ENCODE data around the gene AMPH.

GRCh38 chr7:38655833-38656774 lies 24.9 kb upstream of the AMPH start:
- TF ChIP-seq POLR2A (IDR thresholded peaks at IDR 0.05) = no peak
- no peak for TF ChIP-seq CTCF (IDR thresholded peaks at IDR 0.05)

Data from testis (tissue), 2 donors.